Transverse colon (tissue), 4 donors: Measurements from ENCODE around the gene HERC2. TPM values are rescaled to one million over a fixed set of nuclear protein-coding genes. Genes with fewer than 3 reads are reported as not detected.
"Not testable (repeated sequence)": the region's sequence is repeated elsewhere in the genome, so short reads cannot be mapped to it uniquely, and the experiment has no call there.

Experiments used
- DNase-seq: peaks from one replicate; pipeline ENCODE4 v3.0.0-alpha.2; 2019
- H3K27ac ChIP-seq, 4 donors: fragments of 200-600 bp; sonication (generic); 2 replicates each; pipeline ENCODE4 v1.5.1; 2016 to 2018; ENCODE audit warnings: inconsistent platforms in 4 of 4
- H3K27me3 ChIP-seq: fragments of 200-600 bp; sonication (generic); 2 replicates; pipeline ENCODE4 v1.5.1; 2017; ENCODE audit warnings: inconsistent platforms
- H3K36me3 ChIP-seq, 4 donors: fragments of 200-600 bp; sonication (generic); 2 replicates each; pipeline ENCODE4 v1.5.1; 2017 to 2019; ENCODE audit warnings: inconsistent platforms in 4 of 4
- H3K4me1 ChIP-seq, 4 donors: fragments of 200-600 bp; sonication (generic); 2 replicates each; pipeline ENCODE4 v1.5.1; 2017 to 2020; ENCODE audit warnings: inconsistent platforms in 4 of 4
- H3K4me3 ChIP-seq, 4 donors: fragments of 200-600 bp; sonication (generic); 1 replicate in 1 of 4; 2 replicates in 3 of 4; pipeline versions ENCODE4 v1.5.1 to v1.6.1; 2017 to 2019; ENCODE audit warnings: inconsistent platforms in 4 of 4
- H3K9me3 ChIP-seq, 2 donors: fragments of 200-600 bp; sonication (generic); 2 replicates each; pipeline ENCODE4 v1.5.1; 2017 to 2019; ENCODE audit warnings: inconsistent platforms in 2 of 2
- EP300 ChIP-seq: sonication (generic); formaldehyde crosslinking; IDR thresholded peaks from one replicate; pipeline ENCODE4 v1.6.1; 2017; ENCODE audit warnings: antibody characterized with exemption, low read depth
- POLR2A ChIP-seq: fragments of 450-650 bp; IDR thresholded peaks from one replicate; pipeline ENCODE4 v1.6.1; 2016; ENCODE audit warnings: antibody characterized with exemption, mild to moderate bottlenecking, moderate library complexity
- POLR2AphosphoS5 ChIP-seq, 3 donors: sonication (generic); formaldehyde crosslinking; IDR thresholded peaks; one replicate each; pipeline ENCODE4 v1.6.1; 2016; ENCODE audit warnings: antibody characterized with exemption in 3 of 3
- WGBS, 2 donors: methylation state at CpG; one replicate each; pipeline ENCODE4 v1.1.5; 2018; ENCODE audit warnings: low coverage in 1 of 2; 5-methylcytosine and 5-hydroxymethylcytosine counted together
- in situ Hi-C, 4 donors: fragments of 200-750 bp; cut with MboI; loops; one replicate each; pipeline versions ENCODE4 v1.15.0 to v1.15.1; 2017; ENCODE audit warnings: low sequenced_read_pairs in 3 of 4, low pct_ligation_motif_present in 1 of 4, low pct_unique_long_range_greater_than_20kb in 1 of 4
- intact Hi-C: fragments of 100-400 bp; cut with DNase I; formaldehyde crosslinking; loops from one replicate; pipeline ENCODE4 v1.15.1; 2023; ENCODE audit warnings: low total_unique reads
- total RNA-seq, 4 donors: library from RNA; depleted of rRNA; stranded (reverse); fragments of >200 nt; gene quantifications; one replicate each; pipeline ENCODE4 v1.1.0, GENCODE V29; 2016
- TF ChIP-seq, protein P1 (sequence below), 5 experiments: fragments of 200-600 bp in 3 of 5; fragments of 450-650 bp in 2 of 5; sonication (generic) in 3 of 5; IDR thresholded peaks; 1 replicate in 2 of 5; 2 replicates in 3 of 5; pipeline ENCODE4 v1.5.1; 2016 to 2017; ENCODE audit warnings: antibody characterized with exemption in 5 of 5, inconsistent platforms in 3 of 5, mild to moderate bottlenecking in 2 of 5, moderate library complexity in 1 of 5

The HERC2 gene
- total RNA-seq, 4 donors from 2014 or later, result 64.9 to 182 (median 83.7) TPM

DNA sequence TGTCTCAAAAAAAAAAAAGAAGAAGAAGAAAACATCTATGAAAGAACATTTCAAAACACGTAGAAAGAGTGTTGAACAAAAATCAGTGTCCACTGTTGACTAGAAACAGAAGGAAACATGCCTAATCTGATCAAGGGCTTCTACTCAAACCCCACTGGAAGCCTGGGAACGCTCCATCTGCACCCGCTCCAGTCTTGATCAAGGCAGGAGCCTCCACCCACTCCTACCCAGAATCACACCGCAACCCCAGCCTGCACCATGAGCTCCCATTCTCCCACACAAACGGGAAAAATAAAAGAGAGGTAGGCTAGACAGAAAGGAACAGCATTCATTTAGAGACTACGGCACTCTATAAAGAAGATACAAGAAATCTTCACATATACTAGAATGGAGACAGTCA is 181.9 kb downstream of the HERC2 start:
- in situ Hi-C loops, result no loop called here
- Histone ChIP-seq H3K27ac (no peak overlapping the region), H3K4me3 (no peak overlapping the region), H3K4me1 (no peaks in the 10 kb centered on the region), H3K9me3 (no peaks in the 10 kb centered on the region), H3K27me3 (no peaks in the 10 kb centered on the region), H3K36me3 (peaks cover 0 to 46% (median 17%) of the 10 kb centered on the region in 4 donors)
- intact Hi-C loops, result no loop called here
- TF ChIP-seq POLR2A (no peak), EP300 (no peak)
- TF ChIP-seq, protein P1, sequence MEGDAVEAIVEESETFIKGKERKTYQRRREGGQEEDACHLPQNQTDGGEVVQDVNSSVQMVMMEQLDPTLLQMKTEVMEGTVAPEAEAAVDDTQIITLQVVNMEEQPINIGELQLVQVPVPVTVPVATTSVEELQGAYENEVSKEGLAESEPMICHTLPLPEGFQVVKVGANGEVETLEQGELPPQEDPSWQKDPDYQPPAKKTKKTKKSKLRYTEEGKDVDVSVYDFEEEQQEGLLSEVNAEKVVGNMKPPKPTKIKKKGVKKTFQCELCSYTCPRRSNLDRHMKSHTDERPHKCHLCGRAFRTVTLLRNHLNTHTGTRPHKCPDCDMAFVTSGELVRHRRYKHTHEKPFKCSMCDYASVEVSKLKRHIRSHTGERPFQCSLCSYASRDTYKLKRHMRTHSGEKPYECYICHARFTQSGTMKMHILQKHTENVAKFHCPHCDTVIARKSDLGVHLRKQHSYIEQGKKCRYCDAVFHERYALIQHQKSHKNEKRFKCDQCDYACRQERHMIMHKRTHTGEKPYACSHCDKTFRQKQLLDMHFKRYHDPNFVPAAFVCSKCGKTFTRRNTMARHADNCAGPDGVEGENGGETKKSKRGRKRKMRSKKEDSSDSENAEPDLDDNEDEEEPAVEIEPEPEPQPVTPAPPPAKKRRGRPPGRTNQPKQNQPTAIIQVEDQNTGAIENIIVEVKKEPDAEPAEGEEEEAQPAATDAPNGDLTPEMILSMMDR (IDR thresholded peaks at IDR 0.05), result no peak
- DNase-seq, result no peak
- WGBS, 2 donors, result 96 to 98% methylated on average over 6 of the region's 6 CpGs

DNA sequence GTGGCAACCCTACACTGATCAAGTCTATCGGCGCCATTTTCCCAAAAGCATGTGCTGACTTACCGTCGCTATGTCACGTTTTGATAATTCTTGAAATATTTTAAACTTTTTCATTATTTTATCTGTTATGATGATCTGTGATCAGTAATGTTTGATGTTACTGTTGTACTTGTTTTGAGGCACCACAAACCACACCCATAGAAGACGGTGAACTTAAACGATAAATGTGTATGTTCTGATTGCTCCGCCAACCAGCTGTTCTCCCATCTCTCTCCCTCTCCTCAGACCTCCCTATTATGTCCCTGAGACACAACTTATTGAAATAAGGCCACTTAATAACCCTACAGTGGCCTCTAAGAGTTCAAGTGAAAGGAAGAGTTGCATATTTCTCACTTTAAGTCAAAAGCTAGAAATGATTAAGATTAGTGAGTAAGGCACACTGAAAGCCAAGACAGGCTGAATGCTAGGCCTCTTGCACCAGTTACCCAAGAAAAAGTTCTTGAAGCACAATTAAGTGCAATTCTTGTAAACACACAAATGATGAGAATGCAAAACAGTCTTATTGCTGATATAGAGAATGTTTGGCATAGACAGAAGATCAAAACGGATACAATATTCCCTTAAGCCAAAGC is 184.5 kb downstream of the HERC2 start:
- H3K4me3 ChIP-seq, H3K27me3 ChIP-seq, DNase-seq, H3K4me1 ChIP-seq, in situ Hi-C loops, intact Hi-C loops, H3K27ac ChIP-seq, H3K9me3 ChIP-seq: not testable (repeated sequence)
- peaks cover 0 to 26% (median 10%) of the 10 kb centered on the region in 4 donors for H3K36me3 ChIP-seq
- 84 to 86% methylated on average over 8 to 9 of the region's 9 CpGs for WGBS, 2 donors

DNA sequence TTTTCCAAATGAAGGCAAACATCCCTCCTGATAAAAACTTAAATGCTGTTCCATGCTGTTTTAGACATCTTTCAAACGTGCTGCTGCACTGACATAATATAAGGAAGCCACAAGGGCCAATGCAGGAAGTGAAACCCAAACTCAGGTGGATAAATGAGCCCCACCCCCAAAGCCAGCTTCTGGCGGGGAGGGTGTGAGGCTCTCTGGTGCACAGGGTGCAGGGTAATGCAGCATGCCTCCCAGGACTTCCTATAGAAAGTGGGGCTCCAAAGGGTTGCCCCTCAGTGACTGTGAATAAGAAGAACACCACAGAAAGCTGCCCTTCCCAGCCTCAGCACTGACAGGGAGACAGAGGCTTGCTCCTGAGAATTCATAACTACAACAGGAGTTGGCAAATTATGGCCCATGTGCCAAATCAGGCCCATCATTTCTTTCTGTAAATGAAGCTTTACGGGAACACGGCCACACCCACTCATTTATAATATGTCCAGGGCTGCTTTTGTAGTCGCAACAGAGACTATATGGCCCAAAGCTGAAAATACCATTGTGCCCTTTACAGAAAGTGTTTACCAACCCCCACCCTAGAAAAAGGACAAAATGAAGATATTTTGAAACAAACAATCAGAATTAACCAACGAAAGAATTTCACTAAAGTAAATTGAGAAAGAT is 185.6 kb downstream of the HERC2 start:
- H3K4me3 ChIP-seq, intact Hi-C loops, in situ Hi-C loops, DNase-seq, H3K4me1 ChIP-seq, H3K9me3 ChIP-seq, H3K27me3 ChIP-seq, H3K27ac ChIP-seq: not testable (repeated sequence)
- 50 to 72% methylated on average over 2 to 6 of the region's 6 CpGs for WGBS, 2 donors
- H3K36me3 ChIP-seq, result peaks cover 0 to 31% (median 11%) of the 10 kb centered on the region in 4 donors

DNA sequence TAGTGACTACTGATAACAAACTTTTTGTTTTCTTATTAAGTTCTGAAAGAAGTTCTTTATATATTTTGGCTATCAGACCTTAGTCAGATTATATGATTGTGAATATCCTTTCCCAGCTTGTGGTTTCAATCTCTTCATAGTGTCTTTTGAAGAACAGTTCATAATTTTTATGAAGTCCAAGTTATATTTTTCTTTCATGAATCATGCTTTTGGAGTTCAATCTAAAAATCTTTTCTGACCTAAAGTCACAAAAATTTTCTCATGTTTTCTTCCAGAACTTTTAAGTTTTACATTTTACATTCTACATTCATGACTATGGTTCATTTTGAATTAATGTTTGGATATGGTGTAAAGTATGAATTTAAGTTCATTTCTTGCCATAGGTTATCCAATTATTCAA is 188.7 kb downstream of the HERC2 start:
- in situ Hi-C loops, result no loop called here
- Histone ChIP-seq H3K36me3 (peaks cover 0 to 20% (median 5%) of the 10 kb centered on the region in 4 donors), H3K4me3 (no peak overlapping the region), H3K27me3 (no peaks in the 10 kb centered on the region), H3K27ac (no peak overlapping the region), H3K4me1 (no peaks in the 10 kb centered on the region), H3K9me3 (no peaks in the 10 kb centered on the region)
- no peak for TF ChIP-seq POLR2A
- no peak for TF ChIP-seq EP300
- TF ChIP-seq, protein P1 (IDR thresholded peaks at IDR 0.05), result no peak
- TF ChIP-seq POLR2AphosphoS5 (IDR thresholded peaks at IDR 0.05), result no peak
- intact Hi-C loops, result no loop called here
- DNase-seq, result no peak

DNA sequence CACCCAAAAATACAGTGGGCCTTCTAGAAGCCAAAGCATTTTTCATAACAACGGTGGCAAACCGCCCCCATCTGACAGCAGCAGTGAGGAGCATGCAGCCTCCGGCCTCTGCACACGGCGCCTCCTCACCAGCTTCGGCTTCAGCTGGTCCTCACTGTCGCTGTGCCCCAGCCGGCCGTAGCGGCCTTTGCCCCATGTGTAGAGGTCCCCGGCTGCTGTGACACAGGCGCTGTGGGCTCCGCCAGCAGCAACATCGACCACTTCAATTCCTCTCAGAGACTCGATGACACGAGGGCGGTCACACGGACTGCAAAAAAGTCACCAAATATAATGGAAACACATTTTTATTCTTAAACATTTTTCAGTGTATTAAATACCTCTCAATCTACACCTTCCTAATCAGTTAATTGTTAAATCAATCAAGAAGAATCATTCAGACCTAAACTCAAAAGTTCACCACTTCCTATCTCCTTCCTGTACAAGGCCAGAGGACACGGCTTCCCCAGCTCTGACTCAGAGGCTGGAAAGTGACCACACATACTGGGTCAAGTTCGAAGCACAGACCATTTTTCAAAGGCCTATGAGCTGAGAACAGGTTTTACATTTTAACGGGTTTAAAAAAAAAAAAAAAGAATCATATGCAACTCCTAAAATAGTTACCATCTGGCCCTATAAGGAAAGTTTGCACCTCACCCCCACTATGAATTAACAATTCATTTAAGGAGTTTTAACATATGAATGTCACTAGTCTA is 189.3 kb downstream of the HERC2 start:
- H3K4me3 ChIP-seq, result no peak overlapping the region
- WGBS, 2 donors, result 83 to 87% methylated on average over 4 to 21 of the region's 21 CpGs
- no peak for DNase-seq
- intact Hi-C loops (no loop called here), in situ Hi-C loops (no loop called here)
- peaks cover 0 to 20% (median 5%) of the 10 kb centered on the region in 4 donors for H3K36me3 ChIP-seq
- H3K4me1 ChIP-seq, result no peaks in the 10 kb centered on the region
- H3K27ac ChIP-seq, result no peak overlapping the region
- H3K27me3 ChIP-seq, result no peaks in the 10 kb centered on the region
- H3K9me3 ChIP-seq, result no peaks in the 10 kb centered on the region
- TF ChIP-seq EP300, result no peak
- TF ChIP-seq, protein P1 (IDR thresholded peaks at IDR 0.05), result no peak
- TF ChIP-seq POLR2AphosphoS5 (IDR thresholded peaks at IDR 0.05), result no peak
- TF ChIP-seq POLR2A, result no peak
